Measurements from ENCODE around the gene PAK1. TPM values are rescaled to one million over a fixed set of nuclear protein-coding genes. Genes with fewer than 3 reads are reported as not detected.

The PAK1 gene
- total RNA-seq (10 to 100 TPM; 36.0 to 51.9 TPM), polyA plus RNA-seq (ENCODE audit: insufficient read length in 2 of 2) (10 to 100 TPM; 59.8 to 60.4 TPM)
- long read RNA-seq, donor 1, transcript PAK1-202 (15 exons, 3,737 nt), result major isoform, 7 of 18 reads
- long read RNA-seq, donor 1, partial matches to known transcripts, result 5 of 18 reads
- long read RNA-seq, donor 1, other reads (novel, unspliced or antisense), result 5 of 18 reads
- long read RNA-seq, donor 2, partial matches to known transcripts, result 0 of 2 reads
- long read RNA-seq, donor 2, other reads (novel, unspliced or antisense), result 0 of 2 reads
- long read RNA-seq, donor 3, partial matches to known transcripts, result 0 of 3 reads
- long read RNA-seq, donor 3, other reads (novel, unspliced or antisense), result 0 of 3 reads
- long read RNA-seq, donor 4, transcript PAK1-202 (15 exons, 3,737 nt), result major isoform, 5 of 7 reads
- long read RNA-seq, donor 4, partial matches to known transcripts, result 0 of 7 reads
- long read RNA-seq, donor 4, other reads (novel, unspliced or antisense), result 0 of 7 reads

DNA sequence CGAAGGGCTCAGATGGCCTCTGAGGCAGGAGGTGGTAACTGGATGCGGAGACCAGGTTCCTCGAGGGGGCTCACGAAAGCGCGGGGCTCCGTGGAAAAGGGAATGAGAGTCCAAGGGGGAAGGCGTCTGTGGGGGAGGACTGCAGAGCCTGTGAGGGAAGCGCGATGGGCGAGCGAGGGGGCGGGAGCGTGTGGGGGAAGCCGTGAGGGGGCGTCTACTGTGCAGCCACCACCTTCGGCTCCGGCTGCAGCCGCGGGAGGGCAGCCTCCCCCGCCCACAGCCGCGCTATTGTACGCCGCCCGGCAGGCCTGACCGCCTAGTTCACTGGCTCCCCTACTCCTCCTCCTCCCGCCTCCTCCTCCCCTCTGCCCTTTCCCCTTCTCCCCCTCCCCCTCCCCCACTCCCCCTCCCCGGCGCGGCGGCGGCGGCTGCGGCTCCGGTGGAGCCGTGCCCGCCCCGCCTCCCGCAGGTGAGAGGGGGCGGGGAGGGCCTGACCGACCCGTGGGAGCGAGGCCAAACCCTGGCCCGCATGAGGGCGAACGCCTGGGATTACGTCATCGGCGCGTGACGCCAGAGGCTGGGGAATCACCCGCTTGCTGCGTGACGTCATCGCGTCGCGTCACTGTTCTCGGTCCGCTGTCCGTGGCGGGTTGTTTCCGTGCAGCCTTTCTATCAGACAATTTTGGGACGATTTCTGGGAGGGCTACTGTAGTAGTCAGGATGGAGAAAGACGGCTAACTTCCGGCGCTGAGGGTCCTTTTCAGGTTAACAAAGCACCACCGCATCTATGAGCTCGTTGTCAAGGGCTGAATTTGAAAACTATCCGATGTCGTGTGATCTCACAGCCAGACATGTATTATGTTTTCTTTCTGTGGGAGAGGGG is at the start of gene PAK1:
Gene PAK1, minus strand, starts transcription at position 294 of the 883 bp plus-strand sequence. CDS start 81,574 bp downstream, outside the sequence.
- under 1% methylated on average over 52 of the region's 72 CpGs for WGBS (ENCODE audit: insufficient coverage)
- Histone ChIP-seq H3K27ac (ENCODE audit: low read depth, low read length) (peak within 1 kb of the TSS; percentile 22), H3K4me3 (ENCODE audit: low read depth, low read length) (peak within 1 kb of the TSS; percentile 55), H3K36me3 (ENCODE audit: control insufficient read depth, insufficient read depth, low read length) (no peaks in the 10 kb centered on the region), H3K9me3 (ENCODE audit: control insufficient read depth, insufficient read depth, low read length) (no peaks in the 10 kb centered on the region), H3K4me1 (ENCODE audit: control insufficient read depth, insufficient read depth, low read length) (peaks cover 6% of the 10 kb centered on the region), H3K27me3 (ENCODE audit: control insufficient read depth, insufficient read depth, low read length) (no peaks in the 10 kb centered on the region)
- DNase-seq (ENCODE audit: low read depth in 4 of 6, low spot score in 6 of 6), result peak; percentile 69 to 98 (median 82)

- no peak overlapping the region for H3K27ac ChIP-seq (ENCODE audit: low read depth, low read length)
- H3K9me3 ChIP-seq (ENCODE audit: control insufficient read depth, insufficient read depth, low read length), result no peaks in the 10 kb centered on the region
- no peak for DNase-seq (ENCODE audit: low read depth in 4 of 6, low spot score in 6 of 6)
- no peak overlapping the region for H3K4me3 ChIP-seq (ENCODE audit: low read depth, low read length)
- H3K27me3 ChIP-seq (ENCODE audit: control insufficient read depth, insufficient read depth, low read length), result no peaks in the 10 kb centered on the region
- no peaks in the 10 kb centered on the region for H3K4me1 ChIP-seq (ENCODE audit: control insufficient read depth, insufficient read depth, low read length)
- H3K36me3 ChIP-seq (ENCODE audit: control insufficient read depth, insufficient read depth, low read length), result no peaks in the 10 kb centered on the region
Observed at GRCh38 chr11:77522215-77522614, 48.3 kb upstream of the PAK1 start.

DNA sequence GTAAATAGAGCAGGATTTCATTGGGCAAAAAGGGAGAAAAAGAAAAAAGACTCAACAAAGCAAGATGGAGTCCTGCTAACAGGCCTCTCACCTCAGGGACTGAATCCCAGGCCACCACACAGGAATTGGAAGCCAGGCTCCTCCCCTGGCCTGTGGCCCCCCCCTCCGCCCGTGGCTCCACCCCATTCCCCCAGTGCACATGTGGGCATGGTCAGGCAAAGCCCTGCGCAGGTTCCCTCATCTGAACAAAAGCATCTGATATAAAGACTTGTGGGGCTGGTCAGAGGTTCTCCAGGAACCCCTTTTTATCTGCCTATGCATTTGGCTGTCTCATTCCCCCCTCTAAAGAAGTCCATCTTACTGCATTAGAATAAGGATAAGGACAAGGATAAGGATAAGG is 46.0 kb upstream of the PAK1 start:
- no peak overlapping the region for H3K4me3 ChIP-seq (ENCODE audit: low read depth, low read length)
- DNase-seq (ENCODE audit: low read depth in 4 of 6, low spot score in 6 of 6), result no peak
- no peaks in the 10 kb centered on the region for H3K9me3 ChIP-seq (ENCODE audit: control insufficient read depth, insufficient read depth, low read length)
- H3K4me1 ChIP-seq (ENCODE audit: control insufficient read depth, insufficient read depth, low read length), result no peaks in the 10 kb centered on the region
- H3K36me3 ChIP-seq (ENCODE audit: control insufficient read depth, insufficient read depth, low read length), result no peaks in the 10 kb centered on the region
- H3K27ac ChIP-seq (ENCODE audit: low read depth, low read length), result no peak overlapping the region
- WGBS (ENCODE audit: insufficient coverage), result 90% methylated on average over 2 of the region's 3 CpGs
- no peaks in the 10 kb centered on the region for H3K27me3 ChIP-seq (ENCODE audit: control insufficient read depth, insufficient read depth, low read length)

GRCh38 chr11:77518471-77518870 is 44.6 kb upstream of the PAK1 start:
- Histone ChIP-seq H3K36me3 (ENCODE audit: control insufficient read depth, insufficient read depth, low read length) (no peaks in the 10 kb centered on the region), H3K4me3 (ENCODE audit: low read depth, low read length) (no peak overlapping the region), H3K27ac (ENCODE audit: low read depth, low read length) (no peak overlapping the region), H3K9me3 (ENCODE audit: control insufficient read depth, insufficient read depth, low read length) (no peaks in the 10 kb centered on the region), H3K27me3 (ENCODE audit: control insufficient read depth, insufficient read depth, low read length) (no peaks in the 10 kb centered on the region), H3K4me1 (ENCODE audit: control insufficient read depth, insufficient read depth, low read length) (no peaks in the 10 kb centered on the region)
- no CpG with 5 or more reads among the region's 2 CpGs for WGBS (ENCODE audit: insufficient coverage)
- DNase-seq (ENCODE audit: low read depth in 4 of 6, low spot score in 6 of 6), result no peak

DNA sequence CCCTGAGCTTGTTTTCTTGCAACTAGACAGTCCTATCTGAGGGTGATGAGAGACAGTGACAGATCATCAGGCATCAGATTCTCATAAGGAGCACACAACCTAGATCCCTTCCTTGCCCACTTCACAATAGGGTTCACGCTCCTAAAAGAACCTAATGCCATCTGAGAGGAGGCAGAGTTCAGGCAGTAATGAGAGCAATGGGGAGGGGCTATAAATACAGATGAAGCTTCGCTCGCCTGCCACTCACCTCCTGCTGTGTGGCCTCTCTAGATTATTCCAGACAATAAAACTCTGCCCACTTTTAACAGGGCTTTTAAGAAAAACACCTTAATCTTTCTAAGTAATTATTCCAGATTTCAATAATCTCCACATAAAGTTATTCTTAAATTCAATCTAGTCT is 43.9 kb upstream of the PAK1 start:
- DNase-seq (ENCODE audit: low read depth in 4 of 6, low spot score in 6 of 6), result no peak
- Histone ChIP-seq H3K4me1 (ENCODE audit: control insufficient read depth, insufficient read depth, low read length) (no peaks in the 10 kb centered on the region), H3K27me3 (ENCODE audit: control insufficient read depth, insufficient read depth, low read length) (no peaks in the 10 kb centered on the region), H3K36me3 (ENCODE audit: control insufficient read depth, insufficient read depth, low read length) (no peaks in the 10 kb centered on the region), H3K4me3 (ENCODE audit: low read depth, low read length) (no peak overlapping the region), H3K27ac (ENCODE audit: low read depth, low read length) (no peak overlapping the region), H3K9me3 (ENCODE audit: control insufficient read depth, insufficient read depth, low read length) (no peaks in the 10 kb centered on the region)
- no CpG with 5 or more reads among the region's 3 CpGs for WGBS (ENCODE audit: insufficient coverage)

- no CpG with 5 or more reads among the region's 2 CpGs for WGBS (ENCODE audit: insufficient coverage)
- DNase-seq (ENCODE audit: low read depth in 4 of 6, low spot score in 6 of 6), result no peak
Observed at GRCh38 chr11:77517226-77517625, 43.3 kb upstream of the PAK1 start.

GRCh38 chr11:77515483-77515882 is 41.6 kb upstream of the PAK1 start:
- H3K4me3 ChIP-seq (ENCODE audit: low read depth, low read length), result no peak overlapping the region
- DNase-seq (ENCODE audit: low read depth in 4 of 6, low spot score in 6 of 6), result no peak
- 97% methylated on average over 3 of the region's 3 CpGs for WGBS (ENCODE audit: insufficient coverage)
- no peak overlapping the region for H3K27ac ChIP-seq (ENCODE audit: low read depth, low read length)
- H3K9me3 ChIP-seq (ENCODE audit: control insufficient read depth, insufficient read depth, low read length), result no peaks in the 10 kb centered on the region
- no peaks in the 10 kb centered on the region for H3K4me1 ChIP-seq (ENCODE audit: control insufficient read depth, insufficient read depth, low read length)
- H3K36me3 ChIP-seq (ENCODE audit: control insufficient read depth, insufficient read depth, low read length), result no peaks in the 10 kb centered on the region
- H3K27me3 ChIP-seq (ENCODE audit: control insufficient read depth, insufficient read depth, low read length), result no peaks in the 10 kb centered on the region

More at GRCh38 chr11:77517226-77517625, 43.3 kb upstream of the PAK1 start:
- Histone ChIP-seq H3K4me1 (ENCODE audit: control insufficient read depth, insufficient read depth, low read length) (no peaks in the 10 kb centered on the region), H3K9me3 (ENCODE audit: control insufficient read depth, insufficient read depth, low read length) (no peaks in the 10 kb centered on the region), H3K36me3 (ENCODE audit: control insufficient read depth, insufficient read depth, low read length) (no peaks in the 10 kb centered on the region), H3K27me3 (ENCODE audit: control insufficient read depth, insufficient read depth, low read length) (no peaks in the 10 kb centered on the region), H3K27ac (ENCODE audit: low read depth, low read length) (no peak overlapping the region), H3K4me3 (ENCODE audit: low read depth, low read length) (no peak overlapping the region)

GRCh38 chr11:77515063-77515462 is 41.2 kb upstream of the PAK1 start:
- H3K27ac ChIP-seq (ENCODE audit: low read depth, low read length), result no peak overlapping the region
- no peaks in the 10 kb centered on the region for H3K36me3 ChIP-seq (ENCODE audit: control insufficient read depth, insufficient read depth, low read length)
- no peak overlapping the region for H3K4me3 ChIP-seq (ENCODE audit: low read depth, low read length)
- 66% methylated on average over 2 of the region's 3 CpGs for WGBS (ENCODE audit: insufficient coverage)
- no peak for DNase-seq (ENCODE audit: low read depth in 4 of 6, low spot score in 6 of 6)
- no peaks in the 10 kb centered on the region for H3K4me1 ChIP-seq (ENCODE audit: control insufficient read depth, insufficient read depth, low read length)
- H3K9me3 ChIP-seq (ENCODE audit: control insufficient read depth, insufficient read depth, low read length), result no peaks in the 10 kb centered on the region
- H3K27me3 ChIP-seq (ENCODE audit: control insufficient read depth, insufficient read depth, low read length), result no peaks in the 10 kb centered on the region

DNA sequence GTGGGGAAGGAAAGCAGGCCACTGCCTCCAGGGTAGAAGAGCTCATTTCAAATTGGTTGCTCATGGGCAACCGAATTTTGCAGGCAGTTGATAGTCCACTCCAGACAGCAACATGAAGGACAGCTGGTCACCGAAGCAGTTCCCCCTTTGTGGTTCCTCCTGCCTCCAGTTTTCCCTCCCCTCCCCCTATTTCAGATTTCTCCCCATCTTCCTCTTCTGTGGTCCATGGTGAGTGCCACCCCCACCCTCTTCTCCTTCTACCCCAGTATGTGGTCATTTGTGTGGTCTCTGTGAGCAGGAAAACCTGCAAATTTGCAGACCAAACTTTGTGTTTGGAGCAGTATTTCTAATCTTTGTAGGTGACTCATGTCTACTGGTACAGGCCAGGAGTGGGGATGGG is 38.2 kb upstream of the PAK1 start:
- DNase-seq (ENCODE audit: low read depth in 4 of 6, low spot score in 6 of 6), result no peak
- Histone ChIP-seq H3K36me3 (ENCODE audit: control insufficient read depth, insufficient read depth, low read length) (no peaks in the 10 kb centered on the region), H3K4me1 (ENCODE audit: control insufficient read depth, insufficient read depth, low read length) (no peaks in the 10 kb centered on the region), H3K9me3 (ENCODE audit: control insufficient read depth, insufficient read depth, low read length) (no peaks in the 10 kb centered on the region), H3K27ac (ENCODE audit: low read depth, low read length) (no peak overlapping the region), H3K4me3 (ENCODE audit: low read depth, low read length) (no peak overlapping the region), H3K27me3 (ENCODE audit: control insufficient read depth, insufficient read depth, low read length) (no peaks in the 10 kb centered on the region)
- WGBS (ENCODE audit: insufficient coverage), result 78% methylated on average over 2 of the region's 2 CpGs

All from spinal cord (tissue), 10 donors.